HG03139 (cell line): ENCODE results near the gene COL12A1.

ENCODE experiments used
- ATAC-seq: cut with Tn5 transposase; IDR thresholded peaks from one replicate; pipeline ENCODE4 v1.9.1; 2021; ENCODE audit not compliant: unreplicated experiment

COL12A1 gene

DNA sequence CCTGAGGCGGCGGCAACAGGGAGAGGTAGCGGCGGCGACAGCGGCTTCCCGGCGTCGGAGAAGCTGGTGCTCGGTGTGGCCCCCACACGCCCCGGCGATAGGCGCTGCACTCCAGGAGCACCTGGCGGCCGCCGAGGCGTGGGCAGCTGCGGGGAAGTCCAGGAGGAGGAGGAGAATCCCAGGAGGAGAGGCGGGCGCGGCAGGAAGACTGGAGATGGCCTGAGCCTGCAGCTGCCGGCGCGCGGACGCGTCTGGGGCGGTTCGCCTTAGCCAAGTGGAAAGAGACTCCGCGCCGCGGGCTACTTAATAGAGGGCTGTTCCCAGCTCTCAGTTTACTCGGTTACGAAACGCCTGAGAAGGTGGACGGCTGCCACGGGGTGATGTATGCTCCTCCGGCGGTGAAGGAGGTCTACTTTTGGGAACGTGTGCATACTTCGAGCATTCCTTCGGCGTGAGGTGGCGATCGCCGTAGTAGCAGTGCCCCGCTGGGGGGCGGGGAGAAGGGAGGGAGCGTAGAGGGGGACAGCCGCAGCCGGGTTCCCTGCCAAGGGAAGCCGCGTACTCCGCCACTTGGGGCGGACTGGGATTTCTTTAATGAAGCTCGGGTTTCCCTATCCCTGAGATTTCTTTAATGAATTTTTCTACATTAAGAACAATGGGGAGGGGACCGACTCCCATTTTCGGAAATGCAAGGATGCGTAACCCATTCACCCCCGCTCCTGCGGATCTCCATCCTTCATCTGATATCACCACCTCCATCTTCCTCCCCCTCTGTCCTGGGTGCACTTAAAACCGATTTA lies at the start of gene COL12A1:
TSS of gene COL12A1 (minus strand) at position 278 of the 800 bp plus-strand sequence. CDS start 3,261 bp downstream, outside the sequence.
- no peak for ATAC-seq

DNA sequence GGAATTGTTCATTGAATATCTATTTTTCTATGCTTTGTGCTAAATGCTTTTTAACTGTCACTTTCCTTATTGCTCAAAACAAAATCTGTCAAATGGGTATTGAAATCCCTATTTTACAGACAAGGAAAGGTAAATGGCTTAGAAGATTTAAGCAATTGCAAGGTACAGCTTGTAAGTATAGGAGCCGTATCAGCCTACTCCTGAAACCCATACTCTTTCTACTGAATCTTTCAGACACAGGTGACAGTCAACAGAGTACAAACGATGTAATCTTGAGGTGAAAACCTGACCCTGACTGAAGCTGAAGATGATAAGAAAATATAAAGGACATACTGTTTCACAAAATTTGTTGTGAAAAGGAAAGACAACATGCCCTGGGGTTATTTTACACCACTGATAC lies 44.7 kb upstream of the COL12A1 start:
- ATAC-seq, result no peak

DNA sequence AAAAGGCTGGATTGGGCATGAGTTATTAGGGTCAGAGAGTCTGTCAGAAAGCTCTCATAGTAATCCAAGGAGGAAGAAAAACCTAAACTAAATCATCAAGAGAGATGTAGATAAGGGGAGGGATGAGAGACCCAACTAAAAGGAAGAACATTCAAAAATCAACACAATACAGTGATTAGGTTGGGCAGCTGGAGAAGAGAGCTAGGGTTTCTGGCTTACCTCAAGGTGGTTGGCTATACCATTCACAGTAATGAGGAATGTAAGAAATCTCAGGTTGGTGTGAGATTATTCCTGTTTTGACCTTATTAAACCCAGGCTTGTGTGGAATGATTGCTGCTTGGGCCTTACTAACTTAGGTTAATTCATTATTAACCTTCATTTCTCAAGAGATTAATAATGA lies 44.0 kb upstream of the COL12A1 start:
- no peak for ATAC-seq

DNA sequence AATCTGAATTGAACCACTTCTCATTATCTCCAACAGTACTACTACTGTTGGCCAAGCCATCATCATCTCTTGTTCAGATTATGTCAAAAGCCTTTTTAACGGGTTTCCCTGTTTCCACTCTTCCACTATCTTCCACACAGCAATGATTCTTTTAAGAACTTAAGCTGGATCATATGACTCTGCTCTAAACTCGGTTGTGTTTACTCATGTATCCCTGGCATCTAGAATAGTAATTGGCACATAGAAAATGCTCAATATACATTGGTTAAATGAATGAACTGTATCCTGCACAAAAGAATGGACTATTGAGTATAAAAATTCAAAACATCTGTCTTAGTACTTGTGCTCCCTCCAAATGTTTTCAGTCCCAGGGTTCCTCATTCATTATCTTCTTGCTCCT lies 40.5 kb upstream of the COL12A1 start:
- ATAC-seq, result no peak

DNA sequence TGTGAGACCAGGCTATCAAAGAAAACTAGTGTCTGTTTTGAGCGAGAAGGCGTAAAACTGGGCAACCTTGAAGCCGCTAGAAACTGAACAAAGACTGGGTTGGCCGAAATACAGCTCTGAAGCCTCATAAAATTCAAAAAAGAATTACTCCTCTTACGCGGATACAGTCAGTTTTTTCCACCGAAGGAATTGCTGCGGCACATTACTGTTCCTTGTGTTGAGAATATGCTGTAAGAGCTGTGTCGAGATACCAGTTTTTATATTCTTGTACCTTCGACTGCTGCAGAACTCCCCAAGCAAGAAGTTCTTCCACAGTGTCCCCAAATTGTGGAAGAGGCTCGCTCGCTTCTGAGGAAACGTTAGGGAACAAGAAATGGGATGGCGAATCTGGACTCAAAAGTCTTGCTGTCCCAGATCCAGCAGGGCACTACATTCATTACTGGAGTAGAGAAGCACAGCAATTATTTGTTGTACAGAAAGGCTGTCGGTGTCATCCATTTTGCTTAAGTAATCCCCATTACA lies 38.3 kb upstream of the COL12A1 start:
- ATAC-seq, result no peak

DNA sequence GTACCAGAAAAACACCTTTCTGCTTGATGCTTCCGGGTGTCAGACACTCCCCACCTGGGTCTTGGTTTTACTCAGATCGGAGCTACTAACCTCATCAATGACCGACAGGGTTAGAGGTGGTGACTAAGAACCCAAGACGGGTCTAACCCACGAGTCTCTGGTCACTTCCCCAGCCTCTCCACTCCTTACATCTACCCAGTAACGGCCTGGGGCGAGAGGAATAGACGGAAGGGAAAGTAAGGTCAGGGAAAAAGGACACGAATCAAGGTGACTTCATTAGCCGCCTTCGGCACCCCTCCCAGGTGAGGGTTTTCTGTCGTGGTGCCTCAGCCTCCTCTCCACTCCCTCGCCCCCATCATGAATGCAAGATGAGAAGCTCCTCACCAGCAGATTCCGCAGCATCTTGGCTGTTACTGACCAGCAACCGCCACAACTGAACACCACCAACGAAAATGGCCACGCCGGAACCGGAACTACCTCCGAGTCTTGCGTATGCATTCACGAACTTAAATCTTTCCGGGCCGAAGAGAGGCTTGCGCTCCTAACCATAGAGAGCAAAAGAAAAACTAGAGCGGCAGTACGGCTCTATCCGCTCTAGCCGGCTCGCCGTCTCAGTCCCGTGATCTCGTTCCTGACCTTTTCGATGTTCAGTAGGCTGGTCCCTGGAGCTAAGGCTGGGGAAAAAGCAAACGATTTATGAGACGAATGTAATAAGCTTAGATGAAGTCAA lies 37.6 kb upstream of the COL12A1 start, which contains the start of gene COX7A2:
TSS of gene COX7A2 (minus strand) at position 469 of the 730 bp plus-strand sequence. CDS start at position 402, 67 bp downstream.
- peak; percentile 95 for ATAC-seq

DNA sequence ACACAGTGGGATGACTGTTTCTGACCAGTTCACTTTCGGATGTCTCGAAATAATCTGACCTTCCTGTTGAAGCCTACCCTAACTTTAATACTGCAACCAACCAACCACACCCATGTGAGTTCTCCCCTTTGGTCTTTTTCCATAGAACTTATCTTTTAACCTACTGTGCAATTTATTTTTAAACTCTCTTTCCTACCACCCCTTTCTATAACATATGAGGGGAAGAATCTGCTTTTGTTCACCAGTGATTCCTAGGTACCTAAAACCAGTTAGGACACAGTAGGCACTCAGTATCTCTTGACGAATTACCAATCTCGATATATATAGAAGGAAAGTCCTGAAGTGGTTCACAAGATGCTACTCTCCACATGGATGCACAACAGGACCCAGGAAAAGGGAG lies 30.8 kb upstream of the COL12A1 start:
- no peak for ATAC-seq

DNA sequence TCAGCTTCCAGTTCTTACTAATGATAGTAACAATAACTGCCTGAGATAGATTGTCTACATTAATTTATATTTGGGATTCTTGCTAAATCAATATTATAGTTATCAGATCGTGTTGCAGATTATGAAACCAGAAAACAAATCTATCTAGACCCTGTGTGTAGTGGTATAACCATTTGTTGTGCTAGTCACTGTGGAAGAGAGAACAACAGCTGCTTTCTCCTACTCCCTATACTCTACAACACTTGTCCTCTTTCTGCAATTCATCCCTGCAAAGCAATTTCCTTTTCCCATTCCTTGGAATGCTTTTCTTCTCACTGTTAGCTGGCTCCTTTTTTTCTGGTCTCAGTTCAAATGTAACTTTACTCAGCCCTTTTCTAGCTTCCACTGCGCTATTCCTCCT lies 29.4 kb upstream of the COL12A1 start:
- no peak for ATAC-seq

DNA sequence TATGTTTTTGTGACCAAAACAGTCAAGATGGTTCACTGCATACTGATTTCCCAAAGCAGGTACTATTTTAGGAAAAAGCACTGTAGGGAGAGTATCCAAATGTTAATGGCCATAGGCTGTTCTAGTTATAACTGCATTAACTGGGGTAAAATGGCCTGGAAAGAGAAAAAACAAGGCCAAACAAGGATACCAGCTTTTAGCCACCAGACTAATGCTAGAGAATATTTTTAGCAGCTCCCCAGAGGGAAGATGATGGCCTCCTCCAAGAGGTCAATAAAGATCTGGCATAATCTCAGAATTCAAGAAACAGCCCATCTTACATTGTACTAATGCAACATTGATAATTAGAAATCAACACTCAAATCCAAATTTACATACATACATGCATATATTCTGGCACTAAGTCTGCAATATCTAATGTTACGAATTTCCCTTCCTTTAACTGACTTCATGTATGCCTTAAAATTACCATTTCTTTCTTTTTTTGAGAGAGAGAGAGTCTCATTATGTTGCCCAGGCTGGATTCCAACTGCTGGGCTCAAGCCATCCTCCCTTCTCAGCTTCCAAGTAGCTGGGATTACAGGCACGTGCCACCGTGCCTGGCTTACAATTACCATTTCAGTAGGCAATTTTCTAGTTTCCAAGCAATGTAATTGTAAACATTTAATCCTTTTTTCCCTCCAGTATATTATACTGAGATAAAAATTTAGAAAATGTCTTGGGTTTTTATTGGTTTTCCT lies 28.4 kb upstream of the COL12A1 start:
- no peak for ATAC-seq

DNA sequence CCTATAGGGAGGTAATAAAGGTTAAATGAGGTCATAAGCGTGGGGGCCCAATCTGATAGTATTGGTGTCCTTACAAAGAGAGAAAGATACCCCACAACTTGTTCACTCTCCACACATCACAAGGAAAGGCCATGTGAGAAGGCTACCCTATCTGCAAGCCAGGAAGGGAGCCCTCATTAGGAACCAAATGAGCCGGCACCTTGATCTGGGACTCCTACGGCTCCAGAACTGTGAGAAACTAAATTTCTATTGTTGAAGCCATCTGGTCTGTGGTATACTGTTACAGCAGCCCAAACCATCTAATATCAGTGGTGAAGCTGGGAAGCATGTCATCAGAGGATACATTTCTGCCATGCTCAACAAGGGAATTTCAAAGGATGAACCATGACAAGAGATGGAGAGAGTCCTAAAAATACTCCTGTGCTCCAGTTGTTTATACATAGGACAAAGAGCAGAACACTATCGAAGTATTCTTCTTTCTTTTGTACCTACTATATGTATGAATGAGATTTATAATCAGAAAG lies 27.3 kb upstream of the COL12A1 start:
- ATAC-seq, result no peak

DNA sequence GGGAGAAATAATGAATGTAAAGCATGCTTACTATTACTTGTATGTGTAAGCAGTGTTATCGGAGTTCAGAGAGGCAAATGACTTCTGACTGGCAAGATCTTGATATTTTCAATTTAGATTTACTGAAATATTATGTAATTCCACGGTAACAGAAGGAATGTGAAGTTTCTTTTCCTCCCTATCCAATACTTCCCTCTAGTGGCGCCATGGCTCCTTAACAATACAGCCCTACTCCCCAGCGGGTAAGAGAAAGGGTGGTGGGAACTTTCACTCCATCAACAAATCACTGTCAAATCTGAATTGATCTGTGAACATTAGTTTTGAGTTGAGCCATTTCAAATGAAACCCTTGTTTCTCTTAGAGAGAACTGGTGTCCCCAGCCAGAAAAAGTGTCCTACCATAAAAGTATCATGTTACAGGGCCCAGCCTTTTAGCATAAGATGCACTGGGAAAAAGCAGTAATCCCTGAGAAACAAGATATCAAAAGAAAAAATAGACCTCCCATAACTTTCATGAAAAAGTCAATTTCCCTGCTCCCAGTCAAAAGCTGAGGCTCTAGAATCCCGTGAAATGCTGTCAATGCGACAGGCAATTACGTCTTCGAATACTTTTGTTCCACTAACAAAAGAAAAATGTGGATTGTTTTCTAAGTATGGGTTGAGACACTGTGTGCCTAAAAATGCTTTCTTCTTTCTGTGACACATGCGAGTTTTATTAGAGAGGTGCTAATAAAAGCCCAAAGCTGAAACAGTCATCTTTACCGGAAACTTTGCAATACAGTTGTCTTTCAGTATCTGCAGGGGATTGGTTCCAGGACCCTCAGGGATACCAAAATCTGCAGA lies 24.9 kb upstream of the COL12A1 start:
- ATAC-seq, result no peak

DNA sequence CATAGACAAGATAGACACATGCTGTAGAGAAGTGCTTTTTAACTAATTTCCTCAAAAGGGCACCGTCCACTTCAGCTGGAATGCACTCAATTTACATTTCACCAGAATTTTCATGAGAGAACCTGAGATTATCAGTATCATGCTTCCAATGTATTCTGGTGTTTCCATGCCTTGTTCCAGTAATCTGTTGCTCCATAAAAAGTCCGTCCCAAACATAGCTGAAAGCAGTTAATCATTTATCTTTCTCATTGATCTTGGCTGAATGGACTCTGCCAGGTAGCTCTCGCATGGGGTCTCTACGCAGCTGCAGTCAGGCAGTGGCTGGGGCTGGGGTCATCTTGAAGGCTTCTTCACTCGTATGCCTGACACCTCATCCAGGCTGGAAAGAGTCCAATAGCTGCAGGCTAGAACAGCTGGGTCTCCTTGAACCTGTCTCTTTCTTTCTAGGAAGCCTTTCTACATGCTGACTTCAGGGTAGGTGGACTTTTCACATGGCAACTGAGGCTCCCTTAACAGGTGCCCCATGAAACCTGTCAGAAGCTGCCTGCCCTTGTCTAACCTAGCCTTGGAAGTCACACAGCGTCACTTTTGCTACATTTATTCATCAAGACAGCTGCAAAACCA lies 18.6 kb upstream of the COL12A1 start:
- no peak for ATAC-seq

DNA sequence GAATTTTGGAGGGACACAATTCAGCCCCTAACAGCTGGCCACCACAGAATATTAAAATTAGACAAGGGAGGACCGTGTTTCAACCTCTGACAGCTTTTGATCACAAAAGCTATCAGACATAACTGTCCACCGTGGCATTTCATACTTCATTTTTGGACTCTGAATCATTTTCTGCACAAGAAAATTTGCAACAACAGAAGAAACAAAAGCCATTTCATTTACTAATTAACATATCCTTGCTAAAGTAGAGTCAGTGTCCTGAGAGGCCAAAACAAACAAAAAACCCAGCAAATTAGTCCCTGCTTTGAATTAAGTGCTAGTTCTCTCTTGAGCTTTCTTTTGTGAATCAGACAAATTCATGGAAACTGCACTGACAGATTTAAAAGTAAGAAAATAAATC lies 17.6 kb upstream of the COL12A1 start:
- ATAC-seq, result no peak

DNA sequence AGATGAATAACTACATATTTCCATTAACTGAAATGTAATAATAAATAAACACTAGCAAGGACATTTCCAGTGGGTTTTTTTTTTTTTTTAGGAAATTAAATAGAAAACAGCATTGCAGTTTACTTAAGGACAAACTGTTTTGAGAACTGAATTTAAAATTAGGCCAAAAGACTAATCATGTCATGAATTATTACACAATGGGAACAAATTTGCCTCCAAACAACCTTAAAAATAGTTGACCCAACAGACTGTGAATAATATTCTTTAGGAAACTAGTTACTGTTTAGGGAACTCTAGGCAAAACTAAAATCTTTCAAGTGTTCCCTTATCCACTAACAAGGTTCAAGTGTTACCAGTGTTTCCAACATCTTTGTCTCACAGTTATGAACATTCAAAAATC lies 16.4 kb upstream of the COL12A1 start:
- ATAC-seq, result no peak

DNA sequence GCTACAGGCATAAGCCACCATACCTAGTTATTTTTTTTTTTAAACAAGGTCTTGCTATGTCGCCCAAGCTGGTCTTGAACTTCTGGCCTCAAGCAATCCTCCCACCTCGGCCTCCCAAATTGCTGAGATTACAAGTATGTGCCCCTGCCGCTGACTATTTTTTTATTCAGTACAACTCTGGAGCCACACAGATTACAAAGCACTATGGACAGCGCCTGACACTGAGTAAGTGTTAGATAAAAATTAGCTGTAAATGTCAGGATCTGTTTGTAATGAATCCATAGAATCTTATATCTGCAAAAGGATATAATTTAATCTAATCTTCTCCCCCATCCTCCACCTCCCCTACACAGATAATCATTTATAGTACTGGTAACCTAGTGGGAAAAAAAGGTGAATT lies 15.3 kb upstream of the COL12A1 start:
- ATAC-seq, result no peak

DNA sequence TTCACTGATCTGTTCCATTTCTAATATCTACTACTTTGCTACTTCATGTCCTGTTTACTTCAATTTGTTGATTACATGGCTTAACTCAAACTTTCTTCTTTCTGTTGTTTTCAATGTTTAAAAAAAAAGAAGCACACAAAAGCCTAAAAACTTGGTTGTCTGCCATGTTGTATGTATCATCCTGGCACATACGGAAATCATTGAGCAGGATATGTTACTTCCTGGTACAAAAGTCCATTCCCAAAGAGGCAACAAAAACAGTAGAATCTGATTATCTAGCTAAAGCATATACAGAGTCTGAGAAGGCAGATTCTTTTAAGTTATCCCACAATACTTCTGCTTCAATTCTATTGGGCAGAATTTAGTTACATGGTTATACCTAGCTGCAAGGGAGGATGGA lies 14.5 kb upstream of the COL12A1 start:
- ATAC-seq, result no peak

DNA sequence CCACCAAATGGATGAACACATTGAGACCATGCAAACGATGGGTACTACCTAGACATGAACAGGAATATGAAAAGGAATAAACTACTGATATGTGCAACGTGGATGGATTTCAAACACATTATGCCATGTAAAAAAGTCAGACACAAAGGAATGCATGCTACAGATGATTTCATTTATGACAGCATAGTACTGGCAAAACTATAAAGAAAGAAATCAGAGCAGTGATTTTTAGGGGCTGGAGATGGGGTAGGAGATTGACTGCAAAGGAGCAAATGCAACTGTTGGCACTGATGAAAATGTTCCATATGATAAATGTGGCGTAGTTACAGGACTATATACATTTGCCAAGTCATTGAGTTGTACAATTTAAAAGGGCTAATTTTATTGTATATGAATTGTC lies 13.4 kb upstream of the COL12A1 start:
- no peak for ATAC-seq

DNA sequence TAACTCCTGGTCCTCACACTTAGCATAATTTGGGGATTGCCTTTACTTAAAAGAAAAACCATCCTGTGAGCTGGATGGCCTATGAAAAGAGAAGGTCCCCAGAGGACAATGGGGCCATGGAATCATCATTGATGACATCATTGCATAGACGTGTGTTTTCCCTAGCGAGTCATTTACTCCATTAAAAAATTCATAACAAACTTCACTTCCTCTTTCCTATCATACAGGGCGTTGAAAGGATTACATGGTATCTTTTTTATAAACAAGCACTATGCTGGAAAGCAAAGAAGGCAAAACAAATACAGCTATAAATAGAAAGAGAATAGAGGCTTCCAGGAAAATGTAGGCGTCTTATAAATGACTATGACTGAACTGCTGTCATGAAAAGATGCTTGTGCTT lies 11.3 kb upstream of the COL12A1 start:
- no peak for ATAC-seq

DNA sequence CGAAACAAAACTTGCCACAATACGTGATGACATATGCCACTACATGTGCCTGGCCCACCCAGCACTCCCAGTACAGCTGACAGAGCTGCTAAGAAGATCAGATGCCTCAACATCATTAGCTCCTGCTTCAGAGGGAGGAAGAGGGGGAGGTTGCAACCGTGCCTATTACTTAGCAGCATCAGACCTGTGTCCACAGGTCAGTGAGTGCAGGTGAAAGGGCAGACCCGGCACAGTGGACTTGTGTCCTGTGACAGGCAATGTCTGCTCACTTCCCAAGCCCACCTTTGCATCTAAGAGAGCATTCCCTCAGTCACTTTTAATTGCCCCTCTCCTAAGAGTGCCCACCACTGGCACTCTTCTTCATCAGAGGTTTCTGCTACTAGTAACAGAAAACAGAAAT lies 9.4 kb upstream of the COL12A1 start:
- ATAC-seq, result no peak

DNA sequence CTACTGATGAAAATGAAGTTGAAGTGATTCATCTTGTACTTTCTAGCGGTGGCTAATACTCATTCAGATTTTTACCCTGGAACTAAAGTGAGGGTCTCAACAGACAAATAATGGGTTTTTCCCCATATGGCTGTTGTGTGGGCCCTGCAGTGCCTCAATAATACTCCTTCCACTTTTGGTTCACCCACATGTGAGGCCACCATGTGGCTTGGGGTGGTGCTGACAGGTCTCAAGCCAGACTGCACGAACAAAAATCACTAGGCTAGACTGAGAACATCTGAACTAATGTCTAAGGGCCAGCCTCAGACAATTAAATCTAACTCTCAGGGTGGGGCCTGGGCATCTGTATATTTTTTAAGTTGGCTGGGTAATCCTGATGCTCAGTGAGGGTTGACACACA lies 7.9 kb upstream of the COL12A1 start:
- ATAC-seq, result no peak
